GM13976 (cell line): ENCODE data around the gene JTB.

Source experiments
- DNase-seq: peaks from one replicate; pipeline ENCODE4 v3.0.0; 2012; ENCODE audit warnings: low spot score
- CTCF ChIP-seq: IDR thresholded peaks from 2 replicates; pipeline ENCODE4 v1.5.1; 2012; ENCODE audit warnings: borderline replicate concordance, mild to moderate bottlenecking; ENCODE audit not compliant: insufficient read depth; ENCODE audit errors: extremely low read depth, missing control alignments, control extremely low read depth
- in situ Hi-C: fragments of 300-500 bp; cut with MboI; formaldehyde crosslinking; loops from one replicate; pipeline ENCODE4 v1.12.0; 2022; ENCODE audit warnings: low sequenced_read_pairs, mixed read lengths, inconsistent platforms; ENCODE audit not compliant: unreplicated experiment

The JTB gene

GRCh38 chr1:153944827-153945117 is 32.7 kb downstream of the JTB start:
- TF ChIP-seq CTCF = no peak
- in situ Hi-C loops = no loop called here
- no peak for DNase-seq

GRCh38 chr1:153944005-153944826 is 33.3 kb downstream of the JTB start:
- in situ Hi-C loops = no loop called here
- DNase-seq = no peak
- TF ChIP-seq CTCF = no peak

- TF ChIP-seq CTCF = no peak
- in situ Hi-C loops = no loop called here
- DNase-seq = no peak
These were observed 34.5 kb downstream of the JTB start for GRCh38 chr1:153942766-153943549.

GRCh38 chr1:153941826-153942725 is 35.4 kb downstream of the JTB start:
- in situ Hi-C loops = no loop called here
- no peak for DNase-seq
- TF ChIP-seq CTCF = no peak

- no peak for DNase-seq
- TF ChIP-seq CTCF = no peak
- in situ Hi-C loops = no loop called here
These were observed 36.7 kb downstream of the JTB start for GRCh38 chr1:153940756-153941155.

- TF ChIP-seq CTCF = no peak
- in situ Hi-C loops = no loop called here
These were observed 38.0 kb downstream of the JTB start for GRCh38 chr1:153939476-153939875.

More at GRCh38 chr1:153939476-153939875, 38.0 kb downstream of the JTB start:
- DNase-seq = no peak
